ENCODE measurements around the gene INTS2. TPM values are rescaled to one million over a fixed set of nuclear protein-coding genes. Genes with fewer than 3 reads are reported as not detected.

INTS2 gene
- total RNA-seq, 1 experiment from 2014 or later: 20.8 TPM

GRCh38 chr17:61880589-61881102 lies 47.1 kb downstream of the INTS2 start:
- Histone ChIP-seq H3K27ac (ENCODE audit: insufficient read length, low read depth, low read length) (no peak overlapping the region), H3K27me3 (ENCODE audit: insufficient read depth, low read length) (no peaks in the 10 kb centered on the region), H3K4me1 (ENCODE audit: insufficient read depth, low read length) (no peaks in the 10 kb centered on the region), H3K4me2 (ENCODE audit: insufficient read depth, insufficient read length, low read length) (no peak overlapping the region), H2BK5ac (ENCODE audit: insufficient read length, low read length) (no peak overlapping the region), H3K79me1 (ENCODE audit: insufficient read depth, low read depth, low read length, poor library complexity, severe bottlenecking) (no peaks in the 10 kb centered on the region), H4K5ac (ENCODE audit: insufficient read length, low read depth, low read length) (no peak overlapping the region), H3K79me2 (ENCODE audit: insufficient read depth, low read length) (no peaks in the 10 kb centered on the region), H2AK5ac (ENCODE audit: insufficient read length, low read length) (no peak overlapping the region), H3T11ph (ENCODE audit: low read length) (no peak overlapping the region), H3K56ac (ENCODE audit: insufficient read length, low read depth, low read length) (no peak overlapping the region), H3K18ac (ENCODE audit: insufficient read length, low read depth, low read length) (no peak overlapping the region), H3K23ac (ENCODE audit: insufficient read length, low read depth, low read length) (no peak overlapping the region), H3K14ac (ENCODE audit: insufficient read depth, low read length) (no peak overlapping the region), H3K4ac (ENCODE audit: low read depth, low read length) (no peak overlapping the region), H4K8ac (replicated peaks; ENCODE audit: insufficient read length, low read depth, low read length) (no peak overlapping the region), H3K23me2 (ENCODE audit: insufficient read length, low read depth, low read length, poor library complexity, severe bottlenecking) (no peaks in the 10 kb centered on the region), H4K91ac (ENCODE audit: insufficient read length, low read depth, low read length) (no peak overlapping the region), H3K9me3 (ENCODE audit: control insufficient read depth, low read depth, low read length) (no peaks in the 10 kb centered on the region), H3K9ac (ENCODE audit: extremely low read depth, insufficient read length, low read length) (no peak overlapping the region), H2BK120ac (ENCODE audit: low read depth, low read length, poor library complexity, severe bottlenecking) (no peak overlapping the region), H2BK20ac (ENCODE audit: low read depth, low read length, poor library complexity, severe bottlenecking) (no peak overlapping the region), H2BK12ac (ENCODE audit: insufficient read length, low read depth, low read length) (no peak overlapping the region), H4K20me1 (ENCODE audit: control insufficient read depth, insufficient read depth, insufficient read length) (no peaks in the 10 kb centered on the region), H2BK15ac (ENCODE audit: low read depth, low read length) (no peak overlapping the region), H2AFZ (ENCODE audit: low read length) (no peak overlapping the region)
- no CpG with 5 or more reads among the region's 4 CpGs for WGBS (ENCODE audit: extremely low coverage, insufficient read length, low lambda C conversion rate)
- Mint-ChIP-seq H3K27me3 (ENCODE audit: low read depth) (no peaks in the 10 kb centered on the region), H3K27ac (no peak overlapping the region; a peak in 2 of 7 replicates), H3K4me1 (no peaks in the 10 kb centered on the region), H3K9me3 (no peaks in the 10 kb centered on the region), H3K36me3 (ENCODE audit: insufficient read depth in 1 of 3, low read depth in 3 of 3) (peaks cover 0 to 35% (median 34%) of the 10 kb centered on the region in 3 experiments; a peak in 6 of 7 replicates), H3K4me3 (no peak overlapping the region)
- no peak for DNase-seq
- TF ChIP-seq CTCF (conservative IDR thresholded peaks at IDR 0.05): no peak
